Stimulated activated CD4-positive, alpha-beta T cell treated with anti-CD3 and anti-CD28 coated beads, Interleukin-15, amount 100 ng/mL, for 1 hour (primary cell): ENCODE measurements around the gene ACVR1.
A peak's percentile ranks its signal among the peaks of the same experiment; 100 is the strongest.

Experiments used
- DNase-seq, 2 donors: peaks; one replicate each; pipeline ENCODE4 v3.0.0-alpha.2; 2020; ENCODE audit warnings: low read depth in 1 of 2, low spot score in 1 of 2

Gene ACVR1

DNA sequence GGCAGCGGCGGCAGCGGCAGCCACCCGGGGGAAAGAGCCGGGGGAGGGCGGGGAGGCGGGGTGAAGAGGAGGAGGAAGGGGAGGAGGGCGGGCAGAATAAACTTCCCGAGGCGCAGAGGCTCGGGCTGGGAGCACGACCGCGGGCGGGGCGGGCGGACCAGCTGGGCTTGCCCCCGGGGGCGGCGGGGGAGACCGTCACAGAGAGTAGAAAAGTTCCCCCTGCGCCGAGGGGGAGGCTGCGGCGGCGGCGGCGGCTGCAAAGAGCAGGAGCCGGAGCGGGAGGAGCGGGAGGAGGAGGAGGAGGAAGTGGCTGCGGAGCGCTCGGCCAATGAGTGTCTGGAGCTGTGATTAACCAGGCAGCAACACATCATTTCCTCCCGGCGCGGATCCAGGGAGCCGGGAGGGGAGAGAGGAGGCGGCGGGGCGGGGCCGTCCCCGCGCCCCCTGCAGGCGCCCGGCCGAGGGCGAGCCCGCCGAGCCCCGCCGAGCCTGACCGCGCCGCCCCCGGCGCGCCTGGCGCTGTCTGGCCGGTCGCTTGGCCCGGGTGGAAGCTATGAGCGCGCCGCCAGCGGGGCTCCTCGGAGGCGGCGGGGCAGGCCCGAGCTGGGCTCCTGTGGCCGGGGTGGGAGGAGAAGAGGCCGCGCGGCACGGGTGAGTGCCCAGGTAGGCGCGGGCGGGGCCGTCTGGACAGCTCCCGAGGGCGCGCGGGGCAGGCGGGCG is at the start of gene ACVR1:
TSS of gene ACVR1 (minus strand) at position 265 of the 720 bp plus-strand sequence. CDS start 76,837 bp downstream, outside the sequence.
- peak; percentile 45 to 62 for DNase-seq

DNA sequence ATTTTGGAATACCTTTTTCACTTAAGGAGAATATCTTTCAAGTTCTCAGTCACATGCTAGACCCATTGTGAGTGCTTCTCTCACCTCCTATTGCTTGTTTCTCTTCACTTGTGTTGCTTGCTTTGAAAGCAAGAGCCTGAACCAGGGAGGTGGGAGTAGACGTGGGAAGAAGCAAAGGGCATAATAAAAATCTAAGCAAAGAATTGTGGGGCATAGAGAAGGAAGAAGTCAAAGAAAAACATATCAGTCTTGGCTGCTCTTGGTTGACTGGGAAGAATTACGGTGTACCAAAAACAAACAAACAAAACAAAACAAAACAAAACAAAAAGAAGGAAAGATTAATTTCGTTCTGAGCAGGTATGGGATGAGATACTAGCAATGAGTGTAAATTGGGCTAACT is 48.9 kb upstream of the ACVR1 start:
- no peak for DNase-seq

DNA sequence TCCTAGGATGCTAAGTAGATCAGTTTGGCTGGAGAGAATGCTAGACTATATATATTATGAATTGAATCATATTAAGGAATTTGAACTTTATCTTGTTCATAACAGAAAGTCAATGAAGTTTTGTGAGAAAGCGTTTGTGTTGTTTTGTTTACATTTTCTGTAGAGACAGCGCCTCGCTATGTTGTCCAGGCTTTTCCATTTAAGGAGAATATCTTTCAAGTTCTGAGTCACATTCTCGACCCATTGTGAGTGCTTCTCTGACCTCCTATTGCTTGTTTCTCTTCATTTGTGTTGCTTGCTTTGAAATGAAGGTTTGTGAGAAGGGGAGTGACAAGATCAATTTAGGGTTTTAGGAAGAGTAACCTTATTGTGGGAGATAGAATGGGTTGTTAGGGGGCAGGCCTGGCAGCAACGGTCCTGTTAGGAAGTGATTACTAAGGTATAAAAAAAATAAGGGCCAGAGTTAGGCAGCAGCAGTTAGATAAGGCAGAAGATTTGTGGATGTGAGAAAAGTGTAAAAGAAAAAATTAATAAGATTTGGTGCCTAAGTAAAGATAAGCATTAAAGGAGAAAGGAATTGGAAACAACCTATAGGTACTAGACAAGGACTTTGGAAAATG is 47.6 kb upstream of the ACVR1 start:
- DNase-seq, result no peak

GRCh38 chr2:157922815-157923214 is 46.7 kb upstream of the ACVR1 start:
- DNase-seq, result no peak

- DNase-seq, result no peak
Measured at GRCh38 chr2:157922336-157922735, 46.2 kb upstream of the ACVR1 start.

DNA sequence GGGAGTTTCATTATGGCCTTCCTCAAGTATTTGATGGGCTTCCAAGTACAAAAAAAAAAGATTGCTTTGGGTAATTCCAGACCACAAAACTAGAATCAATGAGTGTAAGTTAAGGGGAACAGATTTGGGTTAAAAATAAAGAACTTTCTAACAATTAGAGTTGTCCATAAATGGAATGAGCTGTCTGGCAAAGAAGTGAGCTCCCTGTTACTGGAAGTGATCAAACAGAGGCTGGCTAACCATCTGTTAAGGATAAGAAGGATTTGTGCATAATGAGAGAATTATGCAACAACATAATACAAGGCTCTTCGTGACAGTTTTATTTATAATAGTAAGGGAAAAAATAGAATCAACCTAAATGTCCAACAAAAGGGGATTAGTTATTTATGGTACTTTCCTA is 44.6 kb upstream of the ACVR1 start:
- no peak for DNase-seq

GRCh38 chr2:157919181-157919580 is 43.1 kb upstream of the ACVR1 start:
- no peak for DNase-seq

GRCh38 chr2:157918319-157918718 is 42.2 kb upstream of the ACVR1 start:
- DNase-seq, result no peak

DNA sequence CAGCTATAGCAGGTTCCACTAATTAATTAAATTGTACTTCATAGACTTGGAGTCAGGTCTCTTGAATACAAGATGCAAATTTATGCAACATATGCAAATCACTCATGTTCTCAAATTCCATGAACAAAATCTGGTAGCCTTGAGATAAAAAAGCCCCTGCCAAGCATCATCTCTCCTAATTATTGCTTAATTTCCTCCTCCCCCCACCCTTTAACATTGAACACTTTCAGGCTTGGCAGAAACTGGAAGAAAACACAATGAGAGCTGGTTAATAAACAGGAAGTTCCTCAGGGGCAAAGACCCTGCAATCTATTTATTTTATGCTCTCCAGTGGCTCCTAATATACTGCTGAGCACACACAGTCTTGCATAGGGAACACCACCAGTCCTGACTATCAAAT is 35.6 kb upstream of the ACVR1 start:
- DNase-seq, result no peak

DNA sequence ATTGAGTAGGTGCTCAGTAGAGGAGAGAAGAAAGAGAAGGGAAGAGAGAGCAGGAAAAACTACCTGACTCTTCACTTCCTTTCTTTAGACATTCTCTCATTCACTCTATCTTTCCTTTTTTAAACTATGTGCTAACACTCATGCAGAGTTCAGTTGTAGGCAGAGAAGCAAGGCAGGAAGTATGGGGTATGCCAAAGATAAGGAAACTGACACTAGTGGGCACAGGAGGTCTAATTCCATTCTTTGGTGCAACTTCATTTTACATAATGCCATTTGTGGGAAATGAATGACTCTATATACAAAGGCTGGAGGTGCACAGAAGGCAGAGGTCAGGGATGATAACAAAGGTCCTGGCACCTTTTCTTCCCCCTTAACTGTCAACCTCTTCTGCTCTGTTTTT is 35.1 kb upstream of the ACVR1 start:
- no peak for DNase-seq

GRCh38 chr2:157905092-157905491 is 29.0 kb upstream of the ACVR1 start:
- no peak for DNase-seq

DNA sequence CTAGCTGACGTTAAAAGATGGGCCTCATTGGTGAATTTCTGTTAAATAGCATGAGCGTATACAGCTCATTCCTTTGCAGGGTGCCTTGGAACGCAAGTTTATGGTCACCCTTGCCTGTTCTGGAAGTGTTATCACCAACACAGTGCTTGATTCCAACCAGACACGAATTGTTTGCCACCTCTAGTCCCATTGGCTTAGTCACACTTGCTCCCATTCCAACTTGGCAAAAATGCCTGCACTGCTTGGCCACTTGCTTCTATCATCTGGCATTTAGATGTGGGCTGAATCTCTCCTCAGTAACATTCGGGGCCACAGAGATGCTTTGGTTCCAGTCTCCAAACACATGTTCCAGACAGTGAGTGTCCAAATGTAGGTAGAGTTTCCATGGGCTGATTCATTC is 27.5 kb upstream of the ACVR1 start:
- DNase-seq, result no peak

GRCh38 chr2:157903151-157903550 is 27.0 kb upstream of the ACVR1 start:
- DNase-seq, result no peak

GRCh38 chr2:157902692-157903091 is 26.6 kb upstream of the ACVR1 start:
- DNase-seq, result no peak

DNA sequence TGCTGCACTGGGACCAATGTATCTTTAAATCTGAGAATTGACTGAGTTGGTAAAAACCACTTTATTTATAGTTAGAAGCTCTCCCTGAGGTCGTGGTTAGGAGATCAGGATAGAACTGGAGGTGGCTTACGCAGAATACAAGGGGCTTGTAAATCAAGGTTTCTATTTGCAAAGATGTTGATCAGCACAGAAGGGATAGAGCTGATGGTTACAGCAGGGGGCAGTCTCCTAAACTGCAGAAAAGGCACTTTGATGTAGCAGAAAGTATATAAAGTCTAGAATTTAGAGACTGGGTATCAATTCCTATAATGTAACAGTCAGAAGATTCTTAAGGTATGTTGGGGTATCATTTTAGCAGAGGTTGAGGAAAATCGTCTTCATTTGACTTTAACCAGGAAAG is 25.2 kb upstream of the ACVR1 start:
- no peak for DNase-seq

DNA sequence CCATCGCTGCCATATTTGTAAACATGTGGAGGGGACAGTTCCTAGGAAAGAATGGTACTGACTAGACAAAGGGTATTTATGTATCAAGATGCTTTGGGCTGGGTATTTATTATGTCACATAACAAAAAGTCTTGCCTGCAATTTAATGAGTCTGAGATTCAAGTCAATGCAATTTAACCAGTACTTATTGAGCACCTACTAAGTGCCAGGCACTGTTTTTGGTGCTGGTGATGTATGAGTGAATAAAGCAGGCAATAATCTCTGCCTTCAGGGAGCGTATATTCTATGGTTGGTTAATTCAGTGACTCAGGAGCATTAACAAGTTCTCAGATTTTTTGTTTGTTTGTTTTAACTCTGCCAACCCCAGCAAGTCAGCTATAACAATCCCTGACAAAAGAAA is 24.6 kb upstream of the ACVR1 start:
- DNase-seq, result no peak

- DNase-seq, result no peak
Measured at GRCh38 chr2:157900203-157900602, 24.1 kb upstream of the ACVR1 start.

DNA sequence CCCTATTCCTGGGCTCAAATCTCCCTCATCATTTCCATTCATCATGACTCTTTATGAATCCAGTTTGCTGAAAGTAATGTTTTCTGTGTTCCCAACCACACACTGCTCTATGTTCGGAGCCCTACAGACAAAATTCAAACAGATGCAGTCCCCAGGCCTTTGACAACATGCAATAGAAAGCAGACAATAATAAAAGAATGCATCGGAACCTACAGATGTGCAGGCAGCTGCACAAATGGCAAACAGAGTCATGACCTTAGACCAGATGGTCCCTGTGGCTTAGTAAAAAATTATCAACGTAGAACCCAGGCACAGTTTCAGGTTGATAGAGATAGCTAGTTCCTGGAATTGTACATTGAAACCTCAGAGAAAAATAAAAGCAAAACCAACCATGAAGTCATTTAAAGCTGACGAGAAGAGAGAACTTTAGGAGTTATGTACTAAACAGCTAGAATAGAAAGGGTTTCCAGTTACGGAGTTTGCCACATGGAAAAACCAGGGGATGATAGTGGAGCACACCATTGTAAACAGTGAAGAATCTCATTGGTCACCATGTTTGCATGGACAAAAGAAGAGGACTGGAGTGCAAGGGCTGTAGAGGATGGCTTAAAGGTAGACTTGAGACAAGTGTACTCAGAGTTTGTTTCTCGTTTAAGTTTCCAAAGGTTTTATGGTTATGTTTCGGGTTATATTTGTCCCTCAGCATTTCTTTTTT is 23.2 kb upstream of the ACVR1 start:
- no peak for DNase-seq

DNA sequence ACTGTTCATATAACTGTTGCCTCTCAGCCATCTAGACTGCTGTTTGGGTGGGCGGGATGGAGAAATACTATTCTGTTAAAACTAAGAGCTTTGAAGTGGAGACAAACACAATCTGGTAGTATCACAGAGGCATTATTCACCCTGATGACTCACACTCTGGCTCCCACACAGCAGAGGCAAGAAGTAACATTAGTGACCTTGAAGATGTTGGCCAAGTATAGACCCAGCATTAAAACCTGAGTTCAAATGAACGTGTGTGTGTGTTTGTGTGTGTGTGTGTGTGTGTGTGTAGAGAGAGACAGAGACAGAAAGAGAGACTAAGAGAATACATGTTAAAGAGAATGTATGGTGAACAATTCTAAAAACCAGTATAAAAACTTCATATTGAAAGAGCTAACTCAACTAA is 22.5 kb upstream of the ACVR1 start:
- DNase-seq, result peak; percentile 12 to 33

- DNase-seq, result no peak
Measured at GRCh38 chr2:157897106-157897971, 21.2 kb upstream of the ACVR1 start.

- DNase-seq, result no peak
Measured at GRCh38 chr2:157895531-157895930, 19.4 kb upstream of the ACVR1 start.
